GM19467 (cell line): ENCODE data around the gene UBE2L3.

Experiments used
- ATAC-seq: cut with Tn5 transposase; IDR thresholded peaks from one replicate; pipeline ENCODE4 v1.9.1; 2021; ENCODE audit warnings: mild to moderate bottlenecking, moderate library complexity; ENCODE audit not compliant: unreplicated experiment

UBE2L3 gene

DNA sequence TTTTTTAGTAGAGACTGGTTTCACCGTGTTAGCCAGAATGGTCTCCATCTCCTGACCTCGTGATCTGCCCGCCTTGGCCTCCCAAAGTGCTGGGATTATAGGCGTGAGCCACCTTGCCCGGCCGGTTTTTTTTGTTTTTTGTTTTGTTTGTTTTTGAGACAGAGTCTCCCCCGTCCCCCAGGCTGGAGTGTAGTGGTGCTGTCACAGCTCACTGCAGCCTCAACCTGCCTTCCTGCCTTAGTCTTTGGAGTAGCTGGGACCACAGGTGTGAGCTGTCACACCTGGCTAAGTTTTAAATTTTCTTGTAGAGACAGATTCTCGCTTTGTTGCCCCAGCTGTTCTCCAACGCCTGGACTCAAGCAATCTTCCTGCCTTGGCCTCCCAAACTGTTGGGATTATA lies 101.5 kb downstream of the UBE2L3 start:
- no peak for ATAC-seq

DNA sequence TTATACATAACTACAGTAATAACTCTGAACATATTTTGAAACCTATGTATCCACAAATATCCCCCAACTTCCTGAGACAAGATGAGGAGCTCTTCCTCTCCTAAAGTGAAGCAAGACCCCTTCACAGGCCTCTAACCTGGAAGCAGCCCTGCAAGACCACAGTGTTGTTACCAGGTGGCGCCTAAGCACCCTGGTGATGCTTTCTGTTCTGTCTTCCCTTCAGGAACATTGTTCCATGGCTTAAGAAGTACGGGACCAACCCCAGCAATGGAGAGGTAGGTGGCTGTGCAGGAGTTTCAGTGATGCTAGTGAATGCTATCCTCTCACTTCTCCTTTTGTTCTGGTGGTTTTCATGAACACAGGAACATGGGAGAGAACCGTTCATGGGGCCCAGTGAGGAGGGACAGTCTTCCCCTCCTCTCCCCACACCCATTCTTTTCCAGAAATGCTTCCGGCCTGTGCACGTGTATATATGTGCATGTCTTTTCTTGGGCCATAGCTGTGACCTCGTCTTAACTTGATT lies 104.7 kb downstream of the UBE2L3 start:
- ATAC-seq: no peak
